GM23338 (cell line): ENCODE results near the gene KCND2. TPM values are rescaled to one million over a fixed set of nuclear protein-coding genes. Genes with fewer than 3 reads are reported as not detected.
A peak's percentile ranks its signal among the peaks of the same experiment; 100 is the strongest.

Experiments
- ATAC-seq: fragments of 200-7000 bp; cut with Tn5 transposase; 3 replicates; pipeline ENCODE4 v1.9.1; 2020
- DNase-seq: peaks from one replicate; pipeline ENCODE4 v3.0.0-alpha.2; 2015; ENCODE audit warnings: low spot score
- H2AFZ ChIP-seq: fragments of 200-600 bp; sonication (generic); 2 replicates; pipeline ENCODE4 v1.8.0; 2016; ENCODE audit warnings: antibody characterized with exemption, mild to moderate bottlenecking, moderate library complexity
- H3F3A ChIP-seq: fragments of 200-600 bp; sonication (generic); replicated peaks from 2 replicates; pipeline ENCODE4 v1.8.0; 2017; ENCODE audit warnings: antibody characterized with exemption, mixed run types, low read depth
- H3K27ac ChIP-seq: fragments of 200-600 bp; sonication (generic); 2 replicates; pipeline ENCODE4 v1.6.1; 2016; ENCODE audit warnings: low read depth
- H3K27me3 ChIP-seq: fragments of 200-600 bp; sonication (generic); 2 replicates; pipeline ENCODE4 v1.8.0; 2016; ENCODE audit warnings: mild to moderate bottlenecking, mixed run types, moderate library complexity; ENCODE audit not compliant: insufficient read depth
- H3K36me3 ChIP-seq: fragments of 200-600 bp; sonication (generic); 2 replicates; pipeline ENCODE4 v1.8.0; 2016; ENCODE audit warnings: mild to moderate bottlenecking; ENCODE audit not compliant: insufficient read depth
- H3K4me1 ChIP-seq: fragments of 200-600 bp; sonication (generic); 2 replicates; pipeline ENCODE4 v1.8.0; 2016; ENCODE audit warnings: mild to moderate bottlenecking, moderate library complexity; ENCODE audit not compliant: insufficient read depth
- H3K4me2 ChIP-seq: fragments of 200-600 bp; sonication (generic); 2 replicates; pipeline ENCODE4 v1.7.1; 2017; ENCODE audit warnings: mixed run types
- H3K4me3 ChIP-seq: fragments of 200-600 bp; sonication (generic); 2 replicates; pipeline ENCODE4 v1.6.1; 2016; ENCODE audit warnings: mixed run types
- H3K79me2 ChIP-seq: fragments of 200-600 bp; sonication (generic); replicated peaks from 2 replicates; pipeline ENCODE4 v1.8.0; 2017; ENCODE audit warnings: mild to moderate bottlenecking; ENCODE audit not compliant: insufficient read depth
- H3K9me2 ChIP-seq: fragments of 200-600 bp; sonication (generic); 2 replicates; pipeline ENCODE4 v1.8.0; 2017; ENCODE audit not compliant: insufficient read depth
- H4K20me1 ChIP-seq: fragments of 200-600 bp; sonication (generic); replicated peaks from 2 replicates; pipeline ENCODE4 v1.8.0; 2017; ENCODE audit warnings: mild to moderate bottlenecking; ENCODE audit not compliant: insufficient read depth
- H3K27ac Mint-ChIP-seq: 2 replicates; pipeline ENCODE4 v1.8.0; 2020; ENCODE audit warnings: inconsistent platforms, mild to moderate bottlenecking, moderate library complexity, mixed read lengths
- H3K27me3 Mint-ChIP-seq: 3 replicates; pipeline ENCODE4 v1.8.0; 2022; ENCODE audit warnings: low read depth, mild to moderate bottlenecking, moderate library complexity, mixed read lengths, inconsistent platforms; ENCODE audit not compliant: insufficient read depth, poor library complexity
- H3K36me3 Mint-ChIP-seq: 3 replicates; pipeline ENCODE4 v1.8.0; 2021; ENCODE audit warnings: low read depth, mild to moderate bottlenecking, inconsistent platforms, moderate library complexity, mixed read lengths
- H3K4me1 Mint-ChIP-seq: 3 replicates; pipeline ENCODE4 v1.8.0; 2020; ENCODE audit warnings: mild to moderate bottlenecking, inconsistent platforms, mixed read lengths
- H3K4me3 Mint-ChIP-seq: 3 replicates; pipeline ENCODE4 v1.8.0; 2021; ENCODE audit warnings: moderate library complexity, mild to moderate bottlenecking, inconsistent platforms, mixed read lengths
- H3K9me3 Mint-ChIP-seq: 3 replicates; pipeline ENCODE4 v1.8.0; 2020; ENCODE audit warnings: moderate library complexity, mild to moderate bottlenecking, inconsistent platforms, mixed read lengths
- CREB1 ChIP-seq: fragments of 250-450 bp; sonication (Bioruptor Pico); IDR thresholded peaks from 2 replicates; pipeline ENCODE4 v1.5.0; 2020; ENCODE audit warnings: low read depth, mild to moderate bottlenecking, moderate library complexity
- CTCF ChIP-seq, 2 experiments: fragments of 200-600 bp in 1 of 2; sonication (generic) in 1 of 2; conservative IDR thresholded peaks; 2 replicates each; pipeline versions ENCODE4 v1.5.1 to v1.6.1; 2016 to 2017; ENCODE audit warnings: antibody characterized with exemption in 2 of 2, low read depth in 2 of 2, mild to moderate bottlenecking in 2 of 2, moderate library complexity in 1 of 2
- EZH2 ChIP-seq: fragments of 200-600 bp; sonication (generic); IDR thresholded peaks from one replicate; pipeline ENCODE4 v1.8.0; 2017; ENCODE audit warnings: antibody characterized with exemption, mild to moderate bottlenecking, low read depth; ENCODE audit not compliant: unreplicated experiment
- EZH2phosphoT487 ChIP-seq: fragments of 200-600 bp; sonication (generic); IDR thresholded peaks from one replicate; pipeline ENCODE4 v1.8.1; 2018; ENCODE audit warnings: antibody characterized with exemption; ENCODE audit not compliant: unreplicated experiment
- JUNB ChIP-seq: IDR thresholded peaks from one replicate; pipeline ENCODE4 v1.6.1; 2016; ENCODE audit warnings: antibody characterized with exemption; ENCODE audit not compliant: unreplicated experiment
- NANOG ChIP-seq: IDR thresholded peaks from 2 replicates; pipeline ENCODE4 v1.6.1; 2016; ENCODE audit warnings: antibody characterized with exemption, borderline replicate concordance
- POLR2AphosphoS5 ChIP-seq: IDR thresholded peaks from 2 replicates; pipeline ENCODE4 v1.6.1; 2016; ENCODE audit warnings: antibody characterized with exemption, low read depth
- REST ChIP-seq: IDR thresholded peaks from one replicate; pipeline ENCODE4 v1.6.1; 2018; ENCODE audit warnings: antibody characterized with exemption; ENCODE audit not compliant: unreplicated experiment
- STAT1 ChIP-seq: IDR thresholded peaks from one replicate; pipeline ENCODE4 v1.6.1; 2016; ENCODE audit warnings: antibody characterized with exemption; ENCODE audit not compliant: unreplicated experiment
- ZNF114 ChIP-seq: fragments of 250-450 bp; sonication (Bioruptor Pico); IDR thresholded peaks from 2 replicates; pipeline ENCODE4 v1.5.0; 2020; ENCODE audit warnings: mild to moderate bottlenecking, moderate library complexity
- ZNF331 ChIP-seq: fragments of 250-450 bp; sonication (Bioruptor Pico); IDR thresholded peaks from 2 replicates; pipeline ENCODE4 v1.5.0; 2020; ENCODE audit warnings: low read depth, mild to moderate bottlenecking, moderate library complexity
- polyA plus RNA-seq: library from polyadenylated mRNA; unstranded; fragments of >200 nt; fragmentation: Nextera tagmentation; extraction: Ambion mirVana; gene quantifications from 2 replicates; pipeline ENCODE4 v1.2.1, GENCODE V29; 2016
- total RNA-seq: library from RNA; depleted of rRNA; stranded (reverse); fragments of >200 nt; shearing (Covaris generic); gene quantifications from 2 replicates; pipeline ENCODE4 v1.2.3, GENCODE V29; 2014
- TF ChIP-seq, protein P1 (sequence below): fragments of 250-450 bp; sonication (Bioruptor Pico); IDR thresholded peaks from 2 replicates; pipeline ENCODE4 v1.5.0; 2020; ENCODE audit warnings: mild to moderate bottlenecking, moderate library complexity
- TF ChIP-seq, protein P2 (sequence below): IDR thresholded peaks from 2 replicates; pipeline ENCODE4 v1.6.1; 2016; ENCODE audit warnings: antibody characterized with exemption

The KCND2 gene
- total and polyA plus RNA-seq, 2 experiments from 2014 or later: 7.1 to 15.6 TPM

GRCh38 chr7:120320218-120320961, 47.4 kb downstream of the KCND2 start:
- Histone ChIP-seq H3K79me2 (no peaks in the 10 kb centered on the region), H3K4me3 (no peak overlapping the region), H3K27me3 (no peaks in the 10 kb centered on the region), H2AFZ (no peak overlapping the region), H3K4me2 (no peak overlapping the region), H4K20me1 (no peaks in the 10 kb centered on the region), H3K36me3 (no peaks in the 10 kb centered on the region), H3F3A (no peaks in the 10 kb centered on the region), H3K4me1 (no peaks in the 10 kb centered on the region), H3K27ac (no peak overlapping the region), H3K9me2 (no peaks in the 10 kb centered on the region)
- no peaks in the 10 kb centered on the region for H3K27me3 Mint-ChIP-seq
- no peaks in the 10 kb centered on the region; the same call in 2 of the 3 replicates for H3K9me3 Mint-ChIP-seq
- ATAC-seq: no peak
- TF ChIP-seq CREB1 (CRISPR knock-in tag): no peak
- TF ChIP-seq CTCF (conservative IDR thresholded peaks at IDR 0.05; ENCODE audit: low read depth in 2 of 2): no peak
- no peak for TF ChIP-seq EZH2phosphoT487
- TF ChIP-seq EZH2: no peak
- no peak for TF ChIP-seq JUNB
- TF ChIP-seq REST: no peak
- no peak for TF ChIP-seq ZNF114 (CRISPR knock-in tag)
- TF ChIP-seq, protein P1, sequence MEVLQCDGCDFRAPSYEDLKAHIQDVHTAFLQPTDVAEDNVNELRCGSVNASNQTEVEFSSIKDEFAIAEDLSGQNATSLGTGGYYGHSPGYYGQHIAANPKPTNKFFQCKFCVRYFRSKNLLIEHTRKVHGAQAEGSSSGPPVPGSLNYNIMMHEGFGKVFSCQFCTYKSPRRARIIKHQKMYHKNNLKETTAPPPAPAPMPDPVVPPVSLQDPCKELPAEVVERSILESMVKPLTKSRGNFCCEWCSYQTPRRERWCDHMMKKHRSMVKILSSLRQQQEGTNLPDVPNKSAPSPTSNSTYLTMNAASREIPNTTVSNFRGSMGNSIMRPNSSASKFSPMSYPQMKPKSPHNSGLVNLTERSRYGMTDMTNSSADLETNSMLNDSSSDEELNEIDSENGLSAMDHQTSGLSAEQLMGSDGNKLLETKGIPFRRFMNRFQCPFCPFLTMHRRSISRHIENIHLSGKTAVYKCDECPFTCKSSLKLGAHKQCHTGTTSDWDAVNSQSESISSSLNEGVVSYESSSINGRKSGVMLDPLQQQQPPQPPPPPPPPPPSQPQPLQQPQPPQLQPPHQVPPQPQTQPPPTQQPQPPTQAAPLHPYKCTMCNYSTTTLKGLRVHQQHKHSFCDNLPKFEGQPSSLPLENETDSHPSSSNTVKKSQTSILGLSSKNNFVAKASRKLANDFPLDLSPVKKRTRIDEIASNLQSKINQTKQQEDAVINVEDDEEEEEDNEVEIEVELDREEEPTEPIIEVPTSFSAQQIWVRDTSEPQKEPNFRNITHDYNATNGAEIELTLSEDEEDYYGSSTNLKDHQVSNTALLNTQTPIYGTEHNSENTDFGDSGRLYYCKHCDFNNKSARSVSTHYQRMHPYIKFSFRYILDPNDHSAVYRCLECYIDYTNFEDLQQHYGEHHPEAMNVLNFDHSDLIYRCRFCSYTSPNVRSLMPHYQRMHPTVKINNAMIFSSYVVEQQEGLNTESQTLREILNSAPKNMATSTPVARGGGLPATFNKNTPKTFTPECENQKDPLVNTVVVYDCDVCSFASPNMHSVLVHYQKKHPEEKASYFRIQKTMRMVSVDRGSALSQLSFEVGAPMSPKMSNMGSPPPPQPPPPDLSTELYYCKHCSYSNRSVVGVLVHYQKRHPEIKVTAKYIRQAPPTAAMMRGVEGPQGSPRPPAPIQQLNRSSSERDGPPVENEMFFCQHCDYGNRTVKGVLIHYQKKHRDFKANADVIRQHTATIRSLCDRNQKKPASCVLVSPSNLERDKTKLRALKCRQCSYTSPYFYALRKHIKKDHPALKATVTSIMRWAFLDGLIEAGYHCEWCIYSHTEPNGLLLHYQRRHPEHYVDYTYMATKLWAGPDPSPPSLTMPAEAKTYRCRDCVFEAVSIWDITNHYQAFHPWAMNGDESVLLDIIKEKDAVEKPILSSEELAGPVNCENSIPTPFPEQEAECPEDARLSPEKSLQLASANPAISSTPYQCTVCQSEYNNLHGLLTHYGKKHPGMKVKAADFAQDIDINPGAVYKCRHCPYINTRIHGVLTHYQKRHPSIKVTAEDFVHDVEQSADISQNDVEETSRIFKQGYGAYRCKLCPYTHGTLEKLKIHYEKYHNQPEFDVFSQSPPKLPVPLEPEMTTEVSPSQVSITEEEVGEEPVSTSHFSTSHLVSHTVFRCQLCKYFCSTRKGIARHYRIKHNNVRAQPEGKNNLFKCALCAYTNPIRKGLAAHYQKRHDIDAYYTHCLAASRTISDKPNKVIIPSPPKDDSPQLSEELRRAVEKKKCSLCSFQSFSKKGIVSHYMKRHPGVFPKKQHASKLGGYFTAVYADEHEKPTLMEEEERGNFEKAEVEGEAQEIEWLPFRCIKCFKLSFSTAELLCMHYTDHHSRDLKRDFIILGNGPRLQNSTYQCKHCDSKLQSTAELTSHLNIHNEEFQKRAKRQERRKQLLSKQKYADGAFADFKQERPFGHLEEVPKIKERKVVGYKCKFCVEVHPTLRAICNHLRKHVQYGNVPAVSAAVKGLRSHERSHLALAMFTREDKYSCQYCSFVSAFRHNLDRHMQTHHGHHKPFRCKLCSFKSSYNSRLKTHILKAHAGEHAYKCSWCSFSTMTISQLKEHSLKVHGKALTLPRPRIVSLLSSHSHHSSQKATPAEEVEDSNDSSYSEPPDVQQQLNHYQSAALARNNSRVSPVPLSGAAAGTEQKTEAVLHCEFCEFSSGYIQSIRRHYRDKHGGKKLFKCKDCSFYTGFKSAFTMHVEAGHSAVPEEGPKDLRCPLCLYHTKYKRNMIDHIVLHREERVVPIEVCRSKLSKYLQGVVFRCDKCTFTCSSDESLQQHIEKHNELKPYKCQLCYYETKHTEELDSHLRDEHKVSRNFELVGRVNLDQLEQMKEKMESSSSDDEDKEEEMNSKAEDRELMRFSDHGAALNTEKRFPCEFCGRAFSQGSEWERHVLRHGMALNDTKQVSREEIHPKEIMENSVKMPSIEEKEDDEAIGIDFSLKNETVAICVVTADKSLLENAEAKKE (CRISPR knock-in tag): no peak
- no peak for TF ChIP-seq ZNF331
- TF ChIP-seq NANOG: no peak
- TF ChIP-seq POLR2AphosphoS5: no peak
- TF ChIP-seq STAT1: no peak
- TF ChIP-seq, protein P2, sequence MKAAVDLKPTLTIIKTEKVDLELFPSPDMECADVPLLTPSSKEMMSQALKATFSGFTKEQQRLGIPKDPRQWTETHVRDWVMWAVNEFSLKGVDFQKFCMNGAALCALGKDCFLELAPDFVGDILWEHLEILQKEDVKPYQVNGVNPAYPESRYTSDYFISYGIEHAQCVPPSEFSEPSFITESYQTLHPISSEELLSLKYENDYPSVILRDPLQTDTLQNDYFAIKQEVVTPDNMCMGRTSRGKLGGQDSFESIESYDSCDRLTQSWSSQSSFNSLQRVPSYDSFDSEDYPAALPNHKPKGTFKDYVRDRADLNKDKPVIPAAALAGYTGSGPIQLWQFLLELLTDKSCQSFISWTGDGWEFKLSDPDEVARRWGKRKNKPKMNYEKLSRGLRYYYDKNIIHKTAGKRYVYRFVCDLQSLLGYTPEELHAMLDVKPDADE: no peak
- peaks cover 9% of the 10 kb centered on the region for H3K4me1 Mint-ChIP-seq
- H3K36me3 Mint-ChIP-seq: no peaks in the 10 kb centered on the region; the same call in 2 of the 3 replicates
- no peak overlapping the region for H3K27ac Mint-ChIP-seq
- no peak overlapping the region for H3K4me3 Mint-ChIP-seq
- DNase-seq: peak; percentile 7
